Left ventricle myocardium superior (tissue), 1 donor: ENCODE measurements around the gene ALDH3B2. TPM values are rescaled to one million over a fixed set of nuclear protein-coding genes. Genes with fewer than 3 reads are reported as not detected.
"Not testable (repeated sequence)": the region's sequence is repeated elsewhere in the genome, so short reads cannot be mapped to it uniquely, and the experiment has no call there.

ENCODE experiments used
- ATAC-seq: fragments of 200-7000 bp; cut with Tn5 transposase; one replicate; pipeline ENCODE4 v1.9.1; 2020; ENCODE audit warnings: mild to moderate bottlenecking, moderate library complexity
- DNase-seq: peaks from one replicate; pipeline ENCODE4 v3.0.0-alpha.2; 2020
- intact Hi-C: fragments of 100-400 bp; cut with micrococcal nuclease; formaldehyde crosslinking; loops from one replicate; pipeline ENCODE4 v1.11.0; 2022
- total RNA-seq: library from RNA; stranded (reverse); fragmentation: NEBNext Ultra II Directional; extraction: Animal tissue kit (Norgen Biotek cat#: 25700); gene quantifications from one replicate; pipeline ENCODE4 v1.2.1, GENCODE V29; 2021
- donor health status: DM: no; HTN: yes; CAD: no; lungs with severe emphysema.

The ALDH3B2 gene
- total RNA-seq, 1 donor from 2014 or later = not detected

DNA sequence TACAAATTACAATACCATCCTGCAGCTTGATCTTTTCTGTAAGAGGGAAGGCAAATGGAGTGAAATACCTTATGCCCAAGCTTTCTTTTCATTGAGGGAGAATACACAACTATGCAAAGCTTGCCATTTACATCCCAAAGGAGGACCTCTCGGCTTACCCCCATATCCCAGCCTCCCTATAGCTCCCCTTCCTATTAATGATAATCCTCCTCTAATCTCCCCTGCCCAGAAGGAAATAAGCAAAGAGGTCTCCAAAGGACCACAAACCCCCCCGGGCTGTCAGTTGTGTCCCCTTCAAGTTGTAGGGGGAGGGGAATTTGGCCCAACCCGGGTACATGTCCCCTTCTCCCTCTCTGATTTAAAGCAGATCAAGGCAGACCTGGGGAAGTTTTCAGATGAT lies 52.5 kb downstream of the ALDH3B2 start:
- DNase-seq, intact Hi-C loops, ATAC-seq: not testable (repeated sequence)

DNA sequence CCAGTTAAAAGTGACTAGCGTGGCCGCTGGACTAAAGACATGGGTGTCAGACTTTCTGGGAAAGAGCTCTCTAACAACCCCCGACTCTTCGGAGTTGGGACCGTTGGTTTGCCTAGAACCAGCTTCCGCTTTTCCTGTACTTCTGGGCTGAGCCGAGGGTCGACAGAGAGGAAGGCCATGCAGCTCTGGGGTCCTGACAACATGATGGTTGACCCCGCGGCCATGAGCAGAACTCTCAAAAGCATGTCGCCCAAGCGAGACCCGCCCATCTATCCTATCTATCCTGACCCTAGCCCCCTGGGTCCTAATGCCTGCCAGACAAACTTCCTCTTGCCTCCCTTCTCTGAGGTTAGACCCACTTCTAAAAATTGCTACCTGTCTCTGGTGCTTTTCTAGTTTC lies 53.8 kb downstream of the ALDH3B2 start:
- ATAC-seq, DNase-seq, intact Hi-C loops: not testable (repeated sequence)

DNA sequence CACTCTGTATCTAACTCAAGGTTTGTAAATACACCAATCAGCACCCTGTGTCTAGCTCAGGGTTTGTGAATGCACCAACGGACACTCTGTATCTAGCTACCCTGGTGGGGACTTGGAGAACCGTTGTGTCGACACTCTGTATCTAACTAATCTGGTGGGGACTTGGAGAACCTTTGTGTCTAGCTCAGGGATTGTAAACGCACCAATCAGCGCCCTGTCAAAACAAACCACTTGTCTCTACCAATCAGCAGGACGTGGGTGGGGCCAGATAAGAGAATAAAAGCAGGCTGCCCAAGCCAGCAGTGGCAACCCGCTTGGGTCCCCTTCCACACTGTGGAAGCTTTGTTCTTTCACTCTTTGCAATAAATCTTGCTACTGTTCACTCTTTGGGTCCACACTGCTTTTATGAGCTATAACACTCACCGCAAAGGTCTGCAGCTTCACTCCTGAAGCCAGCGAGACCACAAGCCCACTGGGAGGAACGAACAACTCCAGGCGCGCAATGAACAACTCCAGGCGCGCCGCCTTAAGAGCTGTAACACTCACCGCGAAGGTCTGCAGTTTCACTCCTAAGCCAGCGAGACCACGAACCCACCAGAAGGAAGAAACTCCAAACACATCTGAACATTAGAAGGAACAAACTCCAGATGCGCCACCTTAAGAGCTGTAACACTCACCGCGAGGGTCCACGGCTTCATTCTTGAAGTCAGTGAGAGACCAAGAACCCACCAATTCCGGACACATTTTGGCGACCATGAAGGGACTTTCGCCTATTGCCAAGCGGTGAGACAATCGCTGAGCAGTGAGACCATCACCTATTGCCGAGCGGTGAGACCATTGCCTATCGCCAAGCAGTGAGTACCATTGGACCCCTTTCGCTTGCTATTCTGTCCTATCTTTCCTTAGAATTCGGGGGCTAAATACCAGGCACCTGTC lies 54.5 kb downstream of the ALDH3B2 start:
- ATAC-seq, DNase-seq, intact Hi-C loops: not testable (repeated sequence)

DNA sequence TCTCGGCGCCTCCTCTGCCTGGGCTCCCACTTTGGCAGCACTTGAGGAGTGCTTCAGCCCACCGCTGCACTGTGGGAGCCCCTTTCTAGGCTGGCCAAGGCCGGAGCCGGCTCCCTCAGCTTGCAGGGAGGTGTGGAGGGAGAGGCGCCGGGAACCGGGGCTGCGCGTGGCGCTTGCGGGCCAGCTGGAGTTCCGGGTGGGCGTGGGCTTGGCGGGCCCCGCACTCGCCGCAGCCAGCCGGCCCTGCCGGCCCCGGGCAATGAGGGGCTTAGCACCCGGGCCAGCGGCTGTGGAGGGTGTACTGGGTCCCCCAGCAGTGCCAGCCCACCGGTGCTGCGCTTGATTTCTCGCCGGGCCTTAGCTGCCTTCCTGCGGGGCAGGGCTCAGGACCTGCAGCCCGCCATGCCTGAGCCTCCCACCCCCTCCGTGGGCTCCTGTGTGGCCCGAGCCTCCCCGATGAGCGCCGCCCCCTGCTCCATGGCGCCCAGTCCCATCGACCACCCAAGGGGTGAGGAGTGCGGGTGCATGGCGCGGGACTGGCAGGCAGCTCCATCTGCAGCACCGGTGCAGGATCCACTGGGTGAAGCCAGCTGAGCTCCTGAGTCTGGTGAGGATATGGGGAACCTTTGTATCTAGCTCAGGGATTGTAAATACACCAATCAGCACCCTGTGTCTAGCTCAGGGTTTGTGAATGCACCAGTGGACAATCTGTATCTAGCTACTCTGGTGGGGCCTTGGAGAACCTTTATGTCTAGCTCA lies 55.3 kb downstream of the ALDH3B2 start:
- ATAC-seq, intact Hi-C loops, DNase-seq: not testable (repeated sequence)

DNA sequence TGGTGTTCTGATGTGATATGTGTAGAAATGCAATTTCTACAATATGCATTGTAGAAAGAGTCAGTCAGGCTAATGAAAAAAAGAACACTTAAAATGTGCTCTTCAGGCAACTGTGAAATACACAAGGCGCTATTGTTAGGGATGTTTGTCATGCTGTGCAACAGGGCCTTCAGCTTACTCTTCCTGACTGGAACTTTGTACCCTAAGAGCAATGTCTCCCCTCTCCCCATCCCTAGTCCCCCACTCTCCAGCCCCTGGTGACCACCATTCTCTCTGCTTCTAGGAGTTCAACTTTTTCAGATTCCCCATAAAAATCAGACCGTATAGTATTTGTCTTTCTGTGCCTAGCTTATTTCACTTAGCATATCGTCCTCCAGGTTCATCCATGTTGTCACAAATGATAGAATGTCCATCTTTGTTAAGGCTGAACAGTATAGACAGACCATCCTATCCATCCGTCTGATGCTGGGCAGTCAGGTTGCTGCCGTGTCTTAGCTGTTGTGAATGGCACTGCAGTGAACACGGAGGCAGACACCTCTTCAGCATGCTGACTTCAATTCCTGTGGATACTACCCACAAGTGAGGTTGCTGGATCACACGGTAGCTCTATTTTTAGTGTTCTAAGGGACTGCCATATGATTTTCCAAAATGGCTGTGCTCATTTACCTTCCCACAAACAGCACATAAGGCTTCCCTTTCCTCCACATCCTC lies 57.0 kb downstream of the ALDH3B2 start:
- peak; percentile 29 for ATAC-seq
- no peak for DNase-seq
- intact Hi-C loops = no loop called here

DNA sequence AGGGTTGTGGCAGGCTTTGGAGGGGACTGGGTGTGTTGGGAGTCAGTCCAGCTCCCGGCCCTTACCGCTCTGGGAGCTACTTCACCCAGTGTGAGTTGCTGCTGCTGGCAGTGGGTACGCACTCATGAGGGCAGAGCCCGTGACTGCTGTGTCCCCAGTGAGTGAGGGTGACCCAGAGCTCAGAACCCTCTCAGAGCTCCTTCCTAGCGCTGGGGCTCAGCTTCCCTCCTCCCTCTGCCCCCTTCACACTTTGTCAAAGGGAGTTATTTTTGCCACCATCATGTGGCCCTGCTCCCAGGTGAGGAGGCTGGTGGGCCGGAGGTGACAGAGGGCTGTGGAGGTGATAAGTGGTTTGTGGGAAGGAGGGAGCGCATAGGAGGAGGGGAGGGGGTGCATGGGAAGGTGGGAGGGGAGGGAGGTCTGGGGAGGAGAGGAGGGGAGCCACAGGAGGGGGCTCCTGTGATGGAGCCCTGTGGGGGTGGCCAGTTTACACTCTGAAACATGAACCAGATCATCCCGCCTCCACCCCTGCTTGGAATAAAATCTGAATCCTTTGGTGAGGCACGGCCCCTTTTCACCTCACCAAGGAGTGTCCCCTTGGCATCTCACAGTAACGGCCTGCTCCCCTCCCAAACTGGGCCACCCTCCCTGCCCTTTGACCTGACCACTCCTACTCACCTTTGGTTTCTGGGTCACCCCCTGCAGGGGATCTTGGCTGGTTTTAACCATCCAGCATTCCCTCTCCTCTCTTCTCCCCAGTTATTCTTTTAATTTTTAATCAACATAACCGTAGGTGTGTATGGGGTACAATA lies 57.8 kb downstream of the ALDH3B2 start:
- ATAC-seq (peak; percentile 70), DNase-seq (peak; percentile 64)
- intact Hi-C loops = no loop called here

DNA sequence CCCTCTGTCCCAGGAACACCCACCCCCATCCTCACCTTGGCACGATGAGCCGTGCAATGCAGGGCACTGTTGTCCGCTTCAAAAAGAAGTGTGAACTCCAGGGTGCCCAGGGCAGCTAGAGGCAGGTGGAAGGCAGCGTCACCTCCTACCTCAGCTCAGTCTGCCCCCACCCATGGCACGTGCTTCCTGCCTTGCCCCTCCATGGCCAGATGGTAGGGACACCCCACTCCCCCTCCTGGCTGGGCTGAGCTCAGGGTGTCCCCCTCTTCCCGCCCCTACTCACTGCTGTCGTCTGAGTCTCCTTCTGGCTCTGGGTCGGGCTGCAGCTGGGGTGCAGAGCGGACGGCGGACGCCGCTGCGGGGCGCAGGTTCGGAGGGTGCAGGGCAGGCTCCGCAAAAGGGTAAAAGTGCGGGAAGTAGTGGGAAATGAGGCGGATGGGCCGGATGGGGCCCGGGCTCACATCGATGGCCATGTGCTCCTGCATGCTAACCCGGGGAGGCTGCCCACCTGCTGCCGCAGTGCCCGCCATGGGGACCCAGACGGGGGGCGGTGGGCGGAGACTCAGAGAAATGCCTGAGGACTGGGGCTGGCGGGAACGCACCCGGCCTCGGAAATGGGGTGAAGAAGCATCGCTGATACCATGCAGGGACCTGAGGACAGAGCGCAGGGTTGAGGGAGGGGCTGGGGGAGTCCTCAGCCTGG lies 58.5 kb downstream of the ALDH3B2 start:
- intact Hi-C loops = no loop called here
- no peak for DNase-seq

DNA sequence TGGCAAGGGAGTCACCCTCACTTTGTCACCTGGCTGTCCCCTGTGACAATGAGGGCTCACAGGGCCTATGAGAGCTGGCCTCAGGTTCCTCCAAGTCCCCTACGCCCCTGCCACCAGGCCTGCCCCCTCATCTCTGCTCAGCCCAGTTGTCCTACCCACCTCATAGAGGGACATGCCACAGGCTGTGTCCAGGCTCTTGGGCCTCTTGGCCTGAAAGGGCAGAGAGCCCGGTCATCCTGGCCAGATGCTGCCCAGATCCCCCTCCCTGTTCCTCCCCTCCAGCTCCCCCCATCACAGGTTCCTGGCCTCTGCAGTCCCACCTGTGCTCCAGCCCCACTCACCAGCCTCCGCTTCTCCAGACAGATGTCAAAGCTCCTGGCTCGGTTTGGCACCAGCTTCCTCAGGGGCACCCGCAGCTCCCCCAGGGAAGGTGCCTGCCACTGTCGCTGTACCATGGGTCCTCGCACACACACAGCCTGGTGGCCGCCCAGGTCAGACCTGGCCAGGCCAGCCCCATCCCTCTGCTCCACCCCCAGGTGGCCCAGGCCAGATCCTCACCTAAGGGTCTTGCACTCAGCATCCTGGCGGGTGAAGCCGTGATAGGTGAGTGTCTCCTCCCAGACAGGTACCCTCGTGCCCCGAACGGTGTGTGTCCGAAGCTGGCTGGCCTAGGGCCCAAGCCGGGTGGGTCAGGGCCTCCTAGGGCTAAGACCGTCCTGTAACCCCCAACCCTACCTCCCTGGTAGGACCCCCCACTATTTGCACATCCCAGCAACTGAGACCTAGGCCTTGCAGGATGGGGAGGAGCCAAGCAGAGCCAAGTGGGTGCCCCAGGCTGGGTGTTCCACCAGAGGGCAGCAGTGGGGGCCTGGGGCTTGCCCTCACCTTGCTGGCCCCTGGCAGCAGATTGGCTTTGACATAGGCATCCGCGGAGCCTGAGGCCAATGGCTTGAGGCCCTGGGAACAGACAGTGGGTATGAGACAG lies 59.4 kb downstream of the ALDH3B2 start:
- peak; percentile 50 for ATAC-seq
- intact Hi-C loops = no loop called here
- peak; percentile 62 for DNase-seq

More for the DNA sequence above, 58.5 kb downstream of the ALDH3B2 start:
- ATAC-seq = no peak

DNA sequence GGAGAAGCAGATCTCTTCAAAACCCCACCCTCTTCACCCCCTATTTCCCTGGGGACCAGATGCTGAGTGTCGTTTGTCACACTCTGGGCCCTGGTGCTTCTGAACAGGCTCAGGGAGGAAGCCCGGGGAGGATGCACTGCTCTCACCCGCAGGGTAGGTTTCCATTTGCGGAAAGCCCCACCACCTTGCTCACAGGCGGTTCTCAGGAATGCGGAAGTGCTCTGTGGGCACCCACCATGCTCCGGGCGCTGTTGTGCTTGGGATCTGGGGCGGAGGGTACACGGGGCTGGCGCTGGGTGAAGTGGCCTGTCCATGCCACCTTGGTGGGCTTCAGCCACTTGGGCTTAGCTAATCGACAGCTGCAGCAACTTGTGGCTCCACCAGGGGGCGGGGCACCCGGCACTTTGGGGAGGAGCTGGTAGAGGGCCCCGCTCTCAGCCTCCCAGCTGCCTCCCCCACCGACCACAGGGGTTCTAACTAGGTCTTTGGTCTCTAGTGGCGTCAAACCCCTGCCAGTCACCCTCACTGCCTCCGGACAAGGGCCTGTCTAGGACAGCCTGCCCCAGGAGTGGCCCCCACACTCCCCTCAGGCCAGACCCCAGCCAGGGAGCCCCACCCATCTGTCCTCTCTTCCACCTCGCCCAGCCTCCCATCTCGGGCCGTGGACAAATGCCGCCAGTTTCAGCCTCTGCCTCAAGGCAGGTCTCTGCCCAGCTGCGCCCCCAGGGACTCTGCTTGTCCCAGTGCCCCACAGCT lies 60.3 kb downstream of the ALDH3B2 start:
- DNase-seq = peak; percentile 75
- peak; percentile 39 for ATAC-seq
- intact Hi-C loops = no loop called here

DNA sequence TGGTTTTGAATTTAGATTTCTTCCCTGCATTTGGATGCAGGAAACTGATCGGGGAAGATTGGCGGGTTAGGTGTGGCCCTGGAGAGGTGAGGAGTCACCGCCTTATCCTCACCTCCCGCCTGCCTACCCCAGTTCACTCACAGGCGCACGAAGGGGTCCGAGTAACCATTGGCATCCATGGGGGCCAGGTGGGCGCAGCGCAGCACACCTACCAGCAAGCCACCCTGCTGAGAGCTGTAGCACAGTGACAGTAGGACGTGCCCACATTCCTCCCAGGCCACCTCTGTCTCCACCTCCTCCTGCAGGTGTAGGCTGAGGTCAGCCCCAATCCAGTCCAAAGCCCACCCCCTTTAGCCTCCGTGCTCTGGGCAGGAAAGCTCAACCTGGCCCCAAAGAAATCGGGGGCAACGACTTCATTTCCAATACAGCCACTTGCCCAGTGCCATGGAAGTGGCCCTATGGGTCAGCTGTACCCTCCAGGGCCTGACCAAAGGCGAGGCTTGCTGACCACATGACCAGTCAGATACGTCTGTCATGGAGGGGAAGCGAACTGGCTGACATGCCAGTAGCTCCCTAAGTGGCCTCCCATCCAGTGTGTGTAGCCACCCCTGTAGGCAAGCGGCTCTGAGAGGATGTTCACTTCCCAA lies 61.0 kb downstream of the ALDH3B2 start:
- no peak for ATAC-seq
- DNase-seq = no peak

DNA sequence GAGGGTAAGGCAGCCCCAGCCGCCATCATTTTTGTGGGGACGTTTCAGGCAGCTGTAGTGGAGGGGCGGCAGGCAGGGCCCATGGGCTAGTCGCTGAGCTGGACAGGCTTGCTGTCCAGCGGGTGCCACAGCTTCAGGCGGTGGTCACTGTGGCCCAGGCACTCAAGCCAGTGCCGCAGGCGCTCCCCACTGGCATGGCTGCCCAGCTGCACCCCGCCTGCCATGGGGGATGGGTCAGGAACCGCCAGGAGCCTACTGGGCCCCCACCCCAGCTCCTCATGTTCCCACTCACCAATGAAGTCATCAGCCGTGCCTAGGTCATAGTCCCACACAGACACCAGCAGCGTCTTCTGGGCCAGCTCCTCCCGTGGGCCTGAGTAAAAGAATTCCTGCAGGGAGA lies 61.7 kb downstream of the ALDH3B2 start:
- DNase-seq (no peak), ATAC-seq (no peak)
- intact Hi-C loops = no loop called here

More for the DNA sequence above, 61.0 kb downstream of the ALDH3B2 start:
- intact Hi-C loops = no loop called here

Other genes with a start within 250 kb of the ALDH3B2 start
- 25.1 TPM for gene RPS6KB2, start 246.1 kb downstream of the ALDH3B2 start, total RNA-seq
- 2.0 TPM for gene PTPRCAP, start 236.9 kb downstream of the ALDH3B2 start, total RNA-seq
- 23.2 TPM for gene CORO1B, start 231.1 kb downstream of the ALDH3B2 start, total RNA-seq
- not detected for gene GPR152, start 221.9 kb downstream of the ALDH3B2 start, total RNA-seq
- 0.64 TPM for gene CABP4, start 219.3 kb downstream of the ALDH3B2 start, total RNA-seq
- gene TMEM134, start 205.4 kb downstream of the ALDH3B2 start, total RNA-seq = 91.5 TPM
- 51.3 TPM for gene AIP, start 191.6 kb downstream of the ALDH3B2 start, total RNA-seq
- gene PITPNM1, start 169.3 kb downstream of the ALDH3B2 start, total RNA-seq = 45.5 TPM
- gene CDK2AP2, start 166.5 kb downstream of the ALDH3B2 start, total RNA-seq = 55.0 TPM
- gene CABP2, start 151.2 kb downstream of the ALDH3B2 start, total RNA-seq = not detected
- gene GSTP1, start 90.8 kb downstream of the ALDH3B2 start, total RNA-seq = 360 TPM
- gene NDUFV1, start 67.7 kb downstream of the ALDH3B2 start, total RNA-seq = 768 TPM
- 106 TPM for gene NUDT8, start 44.7 kb downstream of the ALDH3B2 start, total RNA-seq
- 0.37 TPM for gene TBX10, start 34.9 kb downstream of the ALDH3B2 start, total RNA-seq
- not detected for gene ACY3, start 23.9 kb downstream of the ALDH3B2 start, total RNA-seq